GM12892 (cell line): ENCODE results near the gene CYS1.

ENCODE experiments used
- POLR2A ChIP-seq: IDR thresholded peaks from 2 replicates; pipeline ENCODE4 v1.6.1; 2011; ENCODE audit warnings: low read depth, low read length, control low read depth
- POLR2AphosphoS5 ChIP-seq: IDR thresholded peaks from 2 replicates; pipeline ENCODE4 v1.6.1; 2011; ENCODE audit warnings: low read depth, low read length, control low read depth
- TAF1 ChIP-seq: IDR thresholded peaks from 2 replicates; pipeline ENCODE4 v1.6.1; 2011; ENCODE audit warnings: low read depth, mild to moderate bottlenecking, control low read depth, low read length, borderline replicate concordance

DNA sequence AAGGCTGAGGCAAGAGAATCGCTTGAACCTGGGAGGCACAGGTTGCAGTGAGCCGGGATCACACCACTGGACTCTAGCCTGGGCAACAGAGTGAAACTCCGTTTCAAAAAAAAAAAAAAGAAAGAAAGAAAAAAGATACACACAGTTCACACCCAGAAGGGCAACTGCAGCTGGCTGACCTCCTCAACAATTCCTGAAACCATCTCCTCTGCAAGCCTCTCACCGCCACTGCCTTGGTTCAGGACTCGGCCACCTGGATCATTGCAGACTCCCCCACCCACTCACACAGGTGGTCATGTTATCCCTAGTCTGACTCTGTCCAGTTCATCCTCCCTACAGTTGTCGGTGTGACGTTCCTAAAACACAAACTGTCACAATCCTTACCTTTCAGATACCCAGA, 2.2 kb downstream of the CYS1 start:
- TF ChIP-seq POLR2A = no peak
- TF ChIP-seq TAF1 = no peak
- TF ChIP-seq POLR2AphosphoS5 = no peak
